Measurements from ENCODE around the gene ACBD4. TPM values are rescaled to one million over a fixed set of nuclear protein-coding genes. Genes with fewer than 3 reads are reported as not detected.
A peak's percentile ranks its signal among the peaks of the same experiment; 100 is the strongest.

Gene ACBD4
- total and polyA plus RNA-seq, 11 donors, result 3.3 to 9.8 (median 6.3) TPM

DNA sequence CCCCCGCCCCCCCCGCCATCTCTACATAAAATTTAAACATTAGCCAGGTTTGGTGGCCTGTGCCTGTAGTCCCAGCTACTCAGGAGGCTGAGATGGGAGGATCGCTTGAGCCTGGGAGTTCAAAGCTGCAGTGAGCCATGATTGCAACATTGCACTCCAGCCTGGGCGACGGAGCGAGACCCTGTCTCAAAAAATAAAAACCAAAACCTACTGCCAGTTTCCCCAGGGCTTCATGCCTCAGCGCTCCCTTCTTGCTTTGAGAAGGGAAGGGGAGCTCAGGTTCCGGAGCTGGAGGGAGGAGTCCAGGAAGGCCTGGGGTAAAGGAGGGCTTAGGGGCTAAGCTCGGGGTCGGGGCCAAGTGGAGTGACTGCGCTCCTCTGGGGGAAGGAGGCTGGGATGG is 23.6 kb upstream of the ACBD4 start:
- intact Hi-C loops (cut with DNase I), result loop anchor here in 1 of 10 donors (2.0 to 5.0 kb wide), 2 partner anchors 21 to 60 kb away; partner anchors contain the start of genes DCAKD and PLCD3
- 91 to 96% (median 94%) methylated on average over 11 of the region's 11 CpGs for WGBS, 4 donors
- peaks cover 0 to 58% (median 24%) of the 10 kb centered on the region in 9 donors for H3K36me3 ChIP-seq

DNA sequence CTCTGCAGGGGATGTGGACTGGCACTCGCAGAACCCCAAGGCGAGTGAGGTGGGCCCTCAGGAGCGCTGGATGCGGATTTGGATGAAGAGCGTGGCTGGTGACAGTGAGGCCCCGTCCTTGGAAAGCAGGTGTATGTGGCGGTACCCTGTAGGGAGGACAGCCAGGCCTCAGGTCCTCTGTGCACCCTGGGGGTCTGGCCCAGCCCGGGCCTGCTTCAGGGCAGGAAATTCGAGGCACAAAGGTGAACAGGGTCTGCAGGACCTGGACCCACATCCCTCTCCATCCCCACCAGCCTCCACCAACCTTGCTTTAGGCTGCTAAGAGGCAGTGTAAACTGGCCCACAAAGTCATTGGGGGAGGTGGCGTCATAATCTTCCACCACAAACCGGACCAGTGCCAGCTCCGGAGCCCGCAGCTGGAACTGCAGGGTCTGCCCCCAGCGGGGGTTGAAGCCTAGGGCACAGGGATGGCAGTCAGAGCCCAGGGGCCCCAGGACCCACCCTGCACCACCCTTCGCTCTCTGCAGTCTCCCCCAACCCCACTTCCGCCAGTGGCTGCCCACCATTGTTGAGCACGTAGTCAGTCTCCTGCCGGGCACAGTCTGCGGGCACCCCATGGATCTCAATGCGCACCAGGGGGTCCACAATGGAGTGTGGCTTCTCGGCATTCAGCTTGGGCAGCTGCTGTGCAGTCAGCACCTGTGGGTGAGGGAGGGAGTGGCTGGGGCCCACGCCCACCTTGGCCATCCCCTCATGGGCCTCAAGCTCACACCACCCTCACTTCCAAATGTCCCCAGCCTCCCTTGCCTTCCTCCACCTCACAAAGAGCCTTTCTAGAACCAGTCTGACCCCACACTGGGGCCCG is 22.7 kb upstream of the ACBD4 start:
- Histone ChIP-seq H3K27ac (peak overlapping the region in 11 of 12 donors; percentile 10 to 95 (median 88)), H3K27me3 (no peaks in the 10 kb centered on the region), H3K4me3 (no peak overlapping the region), H3K36me3 (peaks cover 0 to 56% (median 15%) of the 10 kb centered on the region in 9 donors), H3K4me1 (peaks cover 0 to 48% (median 28%) of the 10 kb centered on the region in 12 donors), H3K9me3 (no peaks in the 10 kb centered on the region)
- TF ChIP-seq, protein P1, sequence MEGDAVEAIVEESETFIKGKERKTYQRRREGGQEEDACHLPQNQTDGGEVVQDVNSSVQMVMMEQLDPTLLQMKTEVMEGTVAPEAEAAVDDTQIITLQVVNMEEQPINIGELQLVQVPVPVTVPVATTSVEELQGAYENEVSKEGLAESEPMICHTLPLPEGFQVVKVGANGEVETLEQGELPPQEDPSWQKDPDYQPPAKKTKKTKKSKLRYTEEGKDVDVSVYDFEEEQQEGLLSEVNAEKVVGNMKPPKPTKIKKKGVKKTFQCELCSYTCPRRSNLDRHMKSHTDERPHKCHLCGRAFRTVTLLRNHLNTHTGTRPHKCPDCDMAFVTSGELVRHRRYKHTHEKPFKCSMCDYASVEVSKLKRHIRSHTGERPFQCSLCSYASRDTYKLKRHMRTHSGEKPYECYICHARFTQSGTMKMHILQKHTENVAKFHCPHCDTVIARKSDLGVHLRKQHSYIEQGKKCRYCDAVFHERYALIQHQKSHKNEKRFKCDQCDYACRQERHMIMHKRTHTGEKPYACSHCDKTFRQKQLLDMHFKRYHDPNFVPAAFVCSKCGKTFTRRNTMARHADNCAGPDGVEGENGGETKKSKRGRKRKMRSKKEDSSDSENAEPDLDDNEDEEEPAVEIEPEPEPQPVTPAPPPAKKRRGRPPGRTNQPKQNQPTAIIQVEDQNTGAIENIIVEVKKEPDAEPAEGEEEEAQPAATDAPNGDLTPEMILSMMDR (IDR thresholded peaks at IDR 0.05), result no peak
- TF ChIP-seq POLR2A (IDR thresholded peaks at IDR 0.05), result no peak
- 91 to 95% (median 95%) methylated on average over 16 to 23 of the region's 23 CpGs for WGBS, 4 donors
- DNase-seq, result no peak
- ATAC-seq, result no peak
- intact Hi-C loops (cut with DNase I), result loop anchor here in 1 of 10 donors (5.0 kb wide), 1 partner anchor 60 kb away; the partner anchor contains the start of gene DCAKD

More for the DNA sequence above, 23.6 kb upstream of the ACBD4 start:
- TF ChIP-seq, protein P1 (IDR thresholded peaks at IDR 0.05), result no peak
- TF ChIP-seq POLR2A (IDR thresholded peaks at IDR 0.05), result no peak
- H3K27me3 ChIP-seq, result no peaks in the 10 kb centered on the region
- no peaks in the 10 kb centered on the region for H3K9me3 ChIP-seq
- ATAC-seq (no peak), DNase-seq (no peak)
- no peak overlapping the region for H3K4me3 ChIP-seq
- H3K27ac ChIP-seq, result peak overlapping the region in 11 of 12 donors; percentile 32 to 95 (median 88)
- peaks cover 0 to 58% (median 28%) of the 10 kb centered on the region in 12 donors for H3K4me1 ChIP-seq

- peaks cover 0 to 56% (median 13%) of the 10 kb centered on the region in 9 donors for H3K36me3 ChIP-seq
Measured at GRCh38 chr17:45113424-45113754, 22.1 kb upstream of the ACBD4 start.

More at GRCh38 chr17:45113424-45113754, 22.1 kb upstream of the ACBD4 start:
- Histone ChIP-seq H3K9me3 (no peaks in the 10 kb centered on the region), H3K27ac (peak overlapping the region in 2 of 12 donors; percentile 24 to 87), H3K4me3 (no peak overlapping the region), H3K27me3 (no peaks in the 10 kb centered on the region), H3K4me1 (peaks cover 0 to 42% (median 28%) of the 10 kb centered on the region in 12 donors)
- no peak for DNase-seq
- no peak for ATAC-seq
- 83 to 91% (median 90%) methylated on average over 2 to 9 of the region's 9 CpGs for whole genome bisulfite sequencing, 4 donors
- intact Hi-C loops (cut with DNase I), result loop anchor here in 1 of 10 donors (5.0 kb wide), 1 partner anchor 61 kb away; the partner anchor contains the start of gene DCAKD
- TF ChIP-seq, protein P1 (IDR thresholded peaks at IDR 0.05), result no peak
- no peak for TF ChIP-seq POLR2A (IDR thresholded peaks at IDR 0.05)
